T follicular helper cell (primary cell): ENCODE results near the gene MYOD1.

Source experiments
- DNase-seq: peaks from one replicate; pipeline ENCODE4 v3.0.0-alpha.2; 2020; ENCODE audit warnings: low read depth

The MYOD1 gene

GRCh38 chr11:17702876-17703275 lies 16.5 kb upstream of the MYOD1 start:
- DNase-seq, result no peak

GRCh38 chr11:17703951-17704350 lies 15.4 kb upstream of the MYOD1 start:
- DNase-seq, result no peak

GRCh38 chr11:17707830-17708229 lies 11.5 kb upstream of the MYOD1 start:
- no peak for DNase-seq

DNA sequence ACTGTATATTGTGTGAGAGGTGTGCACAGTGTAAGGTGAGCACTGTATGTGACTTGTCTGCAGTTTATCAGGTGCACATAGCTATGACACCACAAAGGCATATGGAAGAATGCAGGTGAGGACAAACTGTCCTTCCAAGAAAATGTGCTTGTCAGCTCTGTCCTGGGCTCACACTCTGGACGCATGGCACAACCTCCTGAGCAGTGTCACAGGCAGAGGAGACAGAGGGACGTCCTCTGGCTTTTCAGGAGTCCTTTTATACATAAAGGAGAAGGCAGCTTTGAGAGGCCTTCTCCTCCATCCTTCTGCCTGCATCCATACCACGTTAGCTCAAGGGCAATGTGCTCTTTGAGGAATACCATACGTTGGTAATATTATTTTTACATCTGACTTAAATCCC lies 7.5 kb upstream of the MYOD1 start:
- DNase-seq, result no peak

DNA sequence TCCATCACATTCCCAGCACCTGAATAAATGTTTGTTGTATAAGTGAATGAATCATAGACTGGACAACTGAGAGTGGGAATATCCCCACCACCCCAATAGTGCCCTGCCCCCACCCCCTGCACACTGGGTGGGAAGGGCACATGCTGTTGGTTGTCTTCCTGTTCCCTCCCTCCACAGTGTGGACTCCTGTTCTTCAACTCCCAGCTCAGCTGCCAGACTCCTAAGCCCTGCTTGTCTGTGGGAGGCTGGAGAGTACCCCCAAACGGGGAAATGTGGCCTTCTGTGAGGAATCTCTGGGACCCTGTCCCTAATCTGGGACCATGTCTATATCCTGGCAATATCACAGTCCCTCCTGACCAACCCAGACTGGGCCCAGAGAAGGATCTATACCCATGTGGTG lies 5.5 kb upstream of the MYOD1 start:
- DNase-seq, result no peak

DNA sequence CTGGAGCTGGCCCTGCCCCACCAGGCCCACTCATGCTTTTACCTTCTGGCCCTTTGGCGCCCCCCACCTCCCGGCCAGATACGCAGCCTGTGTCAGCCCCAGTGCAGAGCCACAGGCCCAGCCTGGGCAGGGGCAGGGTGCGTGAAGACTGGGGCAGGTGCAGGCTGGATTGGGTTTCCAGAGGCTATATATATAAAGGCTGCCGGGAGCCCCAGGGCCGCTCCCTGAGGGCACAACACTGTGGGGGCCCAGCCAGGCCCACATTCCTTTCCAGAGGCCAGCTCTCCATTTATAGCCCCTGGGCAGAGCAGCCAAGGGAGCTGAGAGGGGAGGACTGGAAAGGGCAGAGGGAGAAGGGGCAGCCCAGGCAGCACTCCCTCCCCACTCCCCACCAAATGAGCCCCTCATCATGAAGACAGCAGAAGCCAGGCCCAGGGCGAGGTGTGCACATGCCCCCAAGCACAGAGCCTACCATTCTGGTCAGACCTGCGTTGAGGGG lies 5.0 kb upstream of the MYOD1 start:
- DNase-seq, result no peak

- DNase-seq, result no peak
Observed at GRCh38 chr11:17714870-17715269, 4.5 kb upstream of the MYOD1 start.

GRCh38 chr11:17716807-17717206 lies 2.6 kb upstream of the MYOD1 start:
- DNase-seq, result no peak

DNA sequence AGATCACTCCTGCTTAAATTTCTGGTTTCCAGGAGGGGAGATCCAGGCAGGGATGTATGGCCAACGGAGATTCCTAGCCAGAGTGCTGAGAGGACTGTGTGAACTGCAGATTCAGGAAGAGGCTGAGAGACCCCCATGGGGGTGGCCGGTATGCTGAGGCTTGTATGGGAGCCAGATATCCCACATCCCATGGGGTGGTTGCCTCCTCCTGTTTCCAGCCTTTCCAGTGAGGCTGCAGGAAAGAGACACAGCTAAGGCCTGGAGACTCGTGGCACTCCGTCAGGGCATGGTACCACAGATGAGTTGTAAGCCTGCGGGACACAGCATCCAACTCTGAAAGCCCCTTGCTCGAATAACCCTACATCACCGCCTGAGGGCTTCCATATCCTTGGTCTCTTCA lies 1.4 kb upstream of the MYOD1 start:
- DNase-seq, result no peak

DNA sequence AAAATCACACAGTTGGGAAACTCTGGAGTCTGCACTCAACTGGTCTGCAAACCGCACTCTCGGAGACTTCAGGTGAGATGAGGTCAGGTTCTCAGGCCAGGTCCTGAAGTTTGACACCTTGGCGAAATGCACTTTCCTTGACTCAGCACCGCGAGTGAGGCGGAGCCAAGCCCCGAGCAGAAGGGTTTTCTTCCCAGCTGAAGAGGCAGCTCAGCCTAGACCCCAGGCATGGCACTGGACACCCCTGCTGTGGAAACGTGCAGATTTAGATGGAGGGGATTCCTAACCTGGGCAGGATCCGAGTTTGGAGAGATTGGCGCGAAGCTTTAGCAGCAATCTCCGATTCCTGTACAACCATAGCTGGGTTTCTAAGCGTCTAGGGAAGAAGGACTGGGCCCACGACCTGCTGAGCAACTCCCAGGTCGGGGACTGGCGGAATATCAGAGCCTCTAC lies 835 bp upstream of the MYOD1 start:
- no peak for DNase-seq

- DNase-seq, result no peak
Observed at GRCh38 chr11:17719938-17720795, 796 bp downstream of the MYOD1 start.

DNA sequence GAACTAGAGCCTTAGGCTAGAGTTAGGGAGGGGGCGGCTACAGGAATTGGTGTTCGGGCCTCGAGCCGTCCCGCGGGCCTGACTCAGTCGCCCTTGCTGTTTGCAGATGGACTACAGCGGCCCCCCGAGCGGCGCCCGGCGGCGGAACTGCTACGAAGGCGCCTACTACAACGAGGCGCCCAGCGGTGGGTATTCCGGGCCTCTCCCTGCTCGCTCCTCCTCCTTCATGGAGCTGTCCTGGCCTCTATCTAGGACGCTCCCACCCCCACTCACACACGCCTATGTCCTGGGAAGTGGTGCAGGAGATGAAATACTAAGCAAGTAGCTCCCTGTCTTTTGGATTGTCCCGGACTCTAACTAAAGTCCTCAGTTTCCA lies 1.4 kb downstream of the MYOD1 start:
- no peak for DNase-seq

GRCh38 chr11:17721242-17721999 lies 2.0 kb downstream of the MYOD1 start:
- DNase-seq, result no peak

DNA sequence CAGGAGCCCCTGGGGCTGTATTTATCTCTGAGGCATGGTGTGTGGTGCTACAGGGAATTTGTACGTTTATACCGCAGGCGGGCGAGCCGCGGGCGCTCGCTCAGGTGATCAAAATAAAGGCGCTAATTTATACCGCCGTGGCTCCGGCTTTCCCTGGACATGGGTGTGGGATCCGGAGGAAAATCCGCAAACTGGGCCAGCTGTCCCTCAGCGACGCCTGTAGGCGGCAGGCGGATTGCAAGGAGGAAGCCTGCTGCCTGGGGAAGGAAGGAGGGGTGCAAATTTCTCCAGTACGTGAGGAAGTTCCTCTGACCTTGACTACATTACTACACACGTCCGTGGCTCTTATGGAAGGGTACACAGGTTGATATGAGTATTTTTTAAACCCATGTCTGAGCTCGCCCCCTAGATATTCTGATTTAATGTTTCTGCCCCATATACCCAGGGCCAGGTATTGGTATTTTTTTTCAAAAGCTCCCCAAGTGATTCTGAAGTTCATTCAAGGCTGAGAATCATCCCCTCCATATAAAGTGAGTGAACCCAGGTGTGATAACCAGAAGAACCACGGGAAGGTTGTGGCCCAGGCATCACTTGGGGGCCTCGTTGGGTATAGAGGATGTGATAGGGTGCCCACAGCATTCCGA lies 2.8 kb downstream of the MYOD1 start:
- DNase-seq, result no peak

DNA sequence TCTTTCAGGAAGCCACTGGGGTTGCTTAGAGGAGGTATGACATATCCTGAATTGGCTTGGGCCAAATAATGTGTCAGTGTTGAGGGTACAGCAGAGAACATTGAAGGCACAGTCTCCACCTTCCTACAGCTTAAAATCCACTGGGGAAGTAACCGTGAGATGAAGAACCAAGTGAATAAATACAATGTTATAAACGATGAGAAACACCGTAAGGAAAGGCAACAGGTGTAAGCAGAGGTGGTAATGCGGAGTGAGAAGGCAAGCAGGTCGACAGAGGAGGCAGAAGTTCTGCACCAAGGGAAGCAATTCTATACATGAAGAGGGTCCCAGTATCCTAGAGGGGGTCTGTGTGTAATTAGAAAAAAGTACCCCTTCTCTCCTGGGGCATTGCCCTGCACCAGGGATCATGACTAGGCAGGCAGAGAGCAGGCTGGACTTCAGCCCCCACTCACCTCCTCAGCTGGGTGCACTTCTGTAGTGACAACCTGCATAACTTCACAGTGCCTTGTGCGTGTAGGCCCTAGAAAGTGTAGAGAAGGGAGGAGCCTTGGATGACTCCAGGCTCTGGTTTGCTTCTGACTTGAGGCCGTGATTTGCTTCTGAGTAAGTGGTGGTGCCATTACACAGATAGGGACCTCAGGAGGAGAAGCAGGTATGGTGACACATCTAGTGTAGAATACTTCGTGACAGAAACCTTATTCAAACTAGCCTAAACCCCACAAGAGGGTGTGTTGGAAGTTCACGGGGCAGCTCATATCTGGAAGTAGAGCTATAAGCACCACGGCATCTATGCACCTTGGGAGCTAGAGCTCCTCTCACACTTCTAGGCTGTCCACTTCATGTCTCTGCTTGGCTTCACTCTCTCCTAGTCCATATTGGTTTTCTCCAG lies 4.9 kb downstream of the MYOD1 start:
- no peak for DNase-seq

- no peak for DNase-seq
Observed at GRCh38 chr11:17725174-17725573, 5.8 kb downstream of the MYOD1 start.

DNA sequence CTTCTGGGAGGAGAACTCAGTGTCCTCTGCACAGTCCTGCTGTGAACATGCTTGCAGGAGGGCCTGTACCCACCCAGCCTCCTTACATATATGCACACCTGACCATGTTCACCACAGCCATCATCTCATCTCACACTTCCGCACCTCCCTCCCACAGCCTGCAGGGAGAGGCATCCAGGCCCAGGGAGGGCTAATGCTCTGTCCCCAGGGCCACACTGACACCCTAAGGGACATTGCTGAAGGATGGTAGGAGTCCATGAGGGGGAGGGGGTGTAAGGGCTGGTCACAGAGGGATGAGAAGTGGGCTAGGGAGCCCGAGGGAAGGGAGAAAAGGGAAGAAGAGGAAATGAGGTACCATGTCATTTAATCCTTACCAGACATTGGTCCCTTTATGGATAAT lies 10.8 kb downstream of the MYOD1 start:
- DNase-seq, result no peak

GRCh38 chr11:17730608-17731462 lies 11.5 kb downstream of the MYOD1 start:
- peak; percentile 25 for DNase-seq

- DNase-seq, result no peak
Observed at GRCh38 chr11:17733261-17733660, 13.9 kb downstream of the MYOD1 start.

- no peak for DNase-seq
Observed at GRCh38 chr11:17734418-17734911, 15.1 kb downstream of the MYOD1 start, which contains the start of gene KCNC1. Gene KCNC1, plus strand, starts transcription at chr11:17734781. Its CDS starts 1,222 bp downstream, at chr11:17736003.
